GM18951 (cell line): ENCODE results near the gene SFT2D3.

ENCODE experiments used
- POLR2A ChIP-seq: IDR thresholded peaks from 4 replicates; pipeline ENCODE4 v1.6.1; 2011; ENCODE audit warnings: mild to moderate bottlenecking; ENCODE audit not compliant: insufficient read length, insufficient read depth; ENCODE audit errors: extremely low read depth
- in situ Hi-C: fragments of 300-500 bp; cut with MboI; formaldehyde crosslinking; loops from one replicate; pipeline ENCODE4 v1.12.0; 2022; ENCODE audit warnings: low sequenced_read_pairs, mixed read lengths, inconsistent platforms; ENCODE audit not compliant: unreplicated experiment

SFT2D3 gene

DNA sequence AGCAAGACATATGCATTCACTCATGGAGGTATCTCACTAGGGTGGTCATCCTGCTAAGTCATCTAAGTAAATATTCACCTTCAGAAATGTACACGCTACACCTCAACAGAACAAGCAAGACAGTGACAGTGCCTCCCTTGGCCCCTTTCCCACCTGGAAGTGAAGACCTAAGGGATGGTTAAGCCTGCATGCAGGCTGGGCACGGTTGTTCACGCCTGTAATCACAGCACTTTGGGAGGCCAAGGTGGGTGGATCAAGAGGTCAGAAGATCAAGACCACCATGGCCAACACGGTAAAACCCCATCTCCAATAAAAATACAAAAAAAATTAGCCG is 30.4 kb upstream of the SFT2D3 start:
- in situ Hi-C loops = no loop called here
- TF ChIP-seq POLR2A = no peak

GRCh38 chr2:127671557-127672302 is 29.6 kb upstream of the SFT2D3 start:
- TF ChIP-seq POLR2A = no peak
- in situ Hi-C loops = no loop called here

DNA sequence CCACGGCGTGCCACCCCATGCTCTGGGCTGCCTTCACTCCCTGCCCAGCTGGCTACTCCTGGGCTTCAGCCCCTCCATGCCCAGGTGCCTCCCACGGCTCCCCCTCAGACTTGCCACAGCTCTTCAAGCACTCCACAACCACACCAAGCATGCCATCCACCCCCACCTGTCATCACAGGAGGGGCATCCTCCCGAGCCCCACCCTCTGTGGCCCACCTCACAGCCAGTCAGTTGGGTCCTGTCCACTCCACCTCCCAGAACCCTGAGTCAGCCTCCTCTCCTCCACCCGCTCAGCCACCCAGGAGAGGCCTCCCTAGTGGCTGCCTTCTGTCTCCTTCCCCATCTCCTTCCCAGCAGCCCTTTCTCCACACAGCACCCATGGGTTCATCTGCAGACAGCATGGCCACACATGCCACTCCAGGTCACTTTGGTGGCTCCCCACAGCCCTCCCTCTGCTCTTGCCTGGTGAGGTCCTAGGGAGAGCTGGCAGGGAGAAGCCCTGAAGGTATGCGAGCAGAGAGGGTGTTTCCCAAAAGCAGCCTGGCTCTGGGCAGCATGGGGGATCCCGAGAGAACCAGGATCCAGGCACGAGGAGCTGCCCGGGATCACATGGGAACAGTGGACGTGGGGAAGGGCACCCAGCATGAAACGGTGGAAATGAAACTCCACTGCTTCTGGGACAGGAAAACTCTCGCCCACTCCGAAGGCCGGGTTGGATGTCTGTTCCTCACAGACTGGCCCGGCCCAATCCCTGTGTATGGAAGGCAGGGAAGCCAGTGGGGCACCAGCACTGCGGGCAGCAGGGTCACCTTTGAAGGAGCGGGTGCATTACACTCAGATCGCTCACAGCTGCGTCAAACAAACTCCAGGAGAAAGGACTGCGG is 28.7 kb upstream of the SFT2D3 start:
- TF ChIP-seq POLR2A = no peak
- in situ Hi-C loops = no loop called here

DNA sequence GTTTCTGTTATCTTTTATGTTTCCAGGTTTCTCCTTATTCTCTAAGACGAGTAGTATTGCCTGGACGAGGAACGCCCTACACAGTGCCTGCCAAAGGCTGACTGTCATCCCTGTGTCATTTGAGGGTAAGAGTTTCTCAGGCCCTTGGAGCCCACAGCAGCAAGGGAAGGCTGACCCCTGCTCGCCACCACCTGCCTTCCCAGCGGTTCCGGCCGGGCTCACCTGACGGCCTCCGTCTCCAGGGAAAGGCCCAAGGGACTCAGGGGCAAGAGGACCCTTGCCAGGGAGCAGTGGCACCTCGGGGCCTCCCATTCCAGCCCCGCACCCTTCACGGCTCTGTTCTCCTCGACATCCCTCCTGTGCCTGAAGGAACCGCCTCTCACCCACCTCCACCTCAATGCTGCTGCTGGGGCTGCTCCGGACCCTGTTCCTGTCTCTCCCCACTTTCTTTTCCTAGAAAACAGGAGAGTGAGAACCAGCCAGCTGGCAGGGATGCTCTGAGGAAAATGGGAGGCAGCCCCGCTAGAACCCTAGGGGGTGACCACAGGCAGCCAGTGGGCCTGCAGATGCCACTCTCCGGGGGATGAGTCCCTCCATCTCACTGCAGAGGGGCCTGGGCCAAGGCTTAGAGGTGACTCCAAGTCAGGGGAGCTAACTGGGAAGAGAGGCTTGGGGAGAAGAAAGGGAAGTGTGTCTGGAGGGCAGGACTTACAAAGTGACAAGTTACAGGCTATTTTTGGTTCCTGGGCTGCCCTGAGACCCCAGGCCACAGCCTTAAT is 27.8 kb upstream of the SFT2D3 start:
- TF ChIP-seq POLR2A = no peak

DNA sequence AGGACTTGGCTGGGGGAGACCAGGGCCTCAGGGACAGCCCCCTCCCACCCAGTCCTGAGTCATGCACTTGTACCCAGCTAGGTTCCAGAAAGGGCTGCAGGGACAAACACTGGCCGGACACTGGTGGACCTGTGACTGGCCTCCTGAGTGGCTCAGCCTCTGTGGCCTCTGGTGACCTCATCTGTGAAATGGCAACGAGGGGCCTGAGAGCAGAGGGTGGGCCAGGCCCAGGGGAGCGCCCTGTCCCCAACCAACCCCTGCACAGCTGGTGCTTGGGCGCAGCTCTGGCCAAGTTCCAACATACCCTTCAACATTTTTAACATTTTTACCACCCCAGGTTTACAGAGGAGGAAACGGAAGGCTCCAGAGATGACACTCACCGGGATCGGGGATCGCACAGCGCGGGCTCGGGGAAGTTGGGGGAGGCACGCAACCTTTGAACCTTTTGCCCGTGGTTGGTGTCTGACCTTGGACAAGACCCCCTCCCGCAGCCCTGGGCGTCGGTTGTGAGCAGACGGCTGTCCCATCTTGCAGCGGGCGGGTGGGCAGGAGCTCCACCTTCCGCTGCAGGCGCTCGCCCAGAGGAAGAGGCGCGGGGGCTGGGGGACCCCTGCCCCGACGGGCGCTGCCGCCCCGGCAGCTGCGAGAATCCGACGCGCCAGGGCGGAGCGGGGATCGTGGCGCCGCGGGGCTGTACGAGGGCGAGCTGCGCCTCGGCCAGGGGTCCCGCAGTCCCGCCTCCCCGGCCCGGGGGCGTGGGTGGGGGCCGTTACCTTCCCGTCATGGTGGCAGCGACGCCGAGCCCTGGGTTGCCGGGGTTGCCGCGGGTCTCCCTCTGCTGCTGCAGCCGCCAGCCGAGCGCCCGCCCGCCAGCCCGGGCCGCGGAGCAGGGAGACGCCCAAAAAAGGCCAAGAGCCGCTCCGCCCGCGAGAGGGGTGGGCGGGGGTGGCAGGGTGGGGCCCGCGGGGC is 26.8 kb upstream of the SFT2D3 start:
- in situ Hi-C loops = no loop called here
- no peak for TF ChIP-seq POLR2A

More for the DNA sequence above, 27.8 kb upstream of the SFT2D3 start:
- in situ Hi-C loops = no loop called here

DNA sequence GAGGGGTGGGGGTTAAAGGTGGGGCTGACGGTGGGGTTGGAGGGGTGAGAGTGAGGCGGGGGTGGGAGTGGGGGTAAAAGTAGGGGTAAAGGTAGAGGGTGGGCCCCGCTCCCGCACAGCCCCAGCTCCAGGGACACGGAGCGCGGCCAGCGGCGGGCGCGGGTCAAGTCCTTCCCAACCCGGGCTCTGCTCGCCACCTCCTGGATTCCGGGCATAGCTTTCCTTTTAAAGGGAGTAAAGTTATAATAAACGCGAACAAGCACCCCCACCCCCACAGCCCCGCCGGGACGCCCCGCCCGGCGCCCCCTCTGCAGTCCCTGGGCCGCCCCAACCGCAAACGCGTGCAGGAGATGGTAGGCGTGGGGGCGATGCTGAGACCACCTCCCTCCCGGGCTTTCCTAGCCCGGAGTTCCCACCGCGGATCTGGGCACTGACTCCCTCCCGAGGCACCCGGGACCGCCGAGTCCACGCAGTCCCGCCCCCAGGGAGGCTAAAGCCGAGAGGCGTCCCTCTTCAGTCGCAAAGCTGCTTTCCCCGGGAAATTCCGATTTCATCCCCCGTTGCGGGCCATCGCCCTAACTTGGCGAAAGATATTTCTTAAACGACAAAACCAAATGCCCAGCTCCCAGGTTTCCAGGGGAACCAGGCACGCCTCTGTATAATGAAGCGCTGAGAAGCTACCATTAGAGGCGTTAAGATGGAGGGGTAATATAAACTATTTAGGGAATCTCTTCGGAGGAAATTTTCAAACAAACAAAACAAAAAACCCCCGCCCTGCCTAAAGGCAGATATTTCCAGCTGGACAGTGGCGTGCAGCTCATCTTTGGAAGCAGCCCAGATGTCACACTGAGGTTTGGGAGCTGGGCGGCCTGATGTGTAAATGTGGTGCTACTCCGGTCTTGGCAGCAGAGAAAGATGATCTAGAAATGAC is 25.7 kb upstream of the SFT2D3 start, which contains the start of gene LIMS2:
TSS of gene LIMS2 (minus strand) at position 200 of the 931 bp plus-strand sequence. CDS start 506 bp downstream, outside the sequence.
- in situ Hi-C loops = no loop called here
- no peak for TF ChIP-seq POLR2A

DNA sequence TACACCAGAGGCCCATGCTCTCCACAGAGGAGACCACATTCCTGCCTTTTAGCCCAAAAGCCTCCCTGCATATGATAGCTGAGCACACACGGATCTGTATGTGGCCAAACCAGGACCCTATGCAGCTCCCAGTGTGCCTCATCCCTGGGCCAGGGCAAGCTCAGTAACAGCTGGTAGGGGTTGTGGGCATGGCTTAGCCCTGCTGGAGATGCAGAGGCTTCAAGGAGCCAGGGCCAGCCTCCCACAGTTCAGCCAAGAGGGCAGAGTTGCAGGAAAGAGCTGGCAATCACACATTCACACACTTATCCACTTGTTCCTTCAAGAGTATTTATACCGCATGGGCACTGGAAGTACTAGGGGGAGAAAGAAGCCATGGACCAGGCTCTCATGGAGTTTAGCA is 24.4 kb upstream of the SFT2D3 start:
- in situ Hi-C loops = no loop called here
- no peak for TF ChIP-seq POLR2A

- TF ChIP-seq POLR2A = no peak
- in situ Hi-C loops = no loop called here
Observed at GRCh38 chr2:127678531-127678930, 22.8 kb upstream of the SFT2D3 start.

DNA sequence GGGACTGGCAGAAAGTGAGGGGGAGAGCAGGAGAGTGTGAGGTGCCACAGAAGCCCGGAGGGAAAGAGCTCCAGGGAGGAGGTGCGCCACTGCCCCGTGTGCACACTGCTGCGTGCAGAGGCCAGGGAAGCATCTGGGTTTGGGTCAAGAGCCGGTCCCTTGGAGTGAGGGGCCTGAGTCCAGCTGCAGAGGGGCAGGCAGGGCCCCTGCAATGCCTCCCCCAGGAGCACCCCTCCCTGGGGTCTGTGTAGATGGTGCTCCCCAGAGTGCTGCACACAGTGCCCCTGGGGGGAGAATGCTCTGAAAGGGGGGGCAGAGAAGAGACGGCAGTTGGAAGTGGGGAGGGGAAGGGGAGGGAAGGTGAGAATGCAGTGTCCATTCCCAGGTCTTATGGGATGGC is 22.3 kb upstream of the SFT2D3 start:
- TF ChIP-seq POLR2A = no peak
- in situ Hi-C loops = no loop called here

DNA sequence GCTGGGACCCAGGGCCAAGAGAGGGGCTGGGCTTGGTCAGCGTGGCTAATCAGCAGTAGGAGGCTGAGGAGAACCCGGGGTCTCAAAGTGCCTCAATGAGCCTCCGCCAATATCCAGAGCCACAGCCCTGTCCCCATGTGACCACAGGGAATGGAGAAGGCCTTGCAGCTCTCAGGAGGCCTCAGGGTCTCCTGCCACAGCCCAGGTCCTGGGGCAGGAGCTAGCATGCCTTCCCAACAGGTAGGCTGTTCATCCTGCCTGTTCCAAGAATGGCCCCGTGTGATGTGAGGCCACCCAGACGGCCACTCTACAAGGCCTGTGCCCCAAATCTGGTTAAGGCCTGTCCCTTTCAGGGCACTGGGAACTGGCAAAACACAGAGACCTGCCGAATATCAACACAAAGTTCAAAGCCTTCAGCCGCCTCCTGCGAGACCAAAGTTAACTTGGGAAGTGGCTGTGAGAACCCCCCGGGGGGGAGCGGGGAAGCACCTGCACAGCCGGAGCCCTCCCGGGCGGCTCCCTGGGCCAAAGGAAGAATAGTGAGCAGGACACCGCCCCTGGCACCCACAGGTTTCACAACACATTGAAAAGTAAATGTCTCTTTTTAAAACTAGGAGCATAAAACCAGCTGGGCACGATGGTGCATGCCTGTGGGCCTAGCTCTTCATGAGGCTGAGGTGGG is 21.5 kb upstream of the SFT2D3 start:
- in situ Hi-C loops = no loop called here
- no peak for TF ChIP-seq POLR2A
